Measurements from ENCODE around the gene MRPS34. TPM values are rescaled to one million over a fixed set of nuclear protein-coding genes. Genes with fewer than 3 reads are reported as not detected.

The MRPS34 gene
- total and polyA plus RNA-seq, 7 donors: 56.3 to 172 (median 75.1) TPM

DNA sequence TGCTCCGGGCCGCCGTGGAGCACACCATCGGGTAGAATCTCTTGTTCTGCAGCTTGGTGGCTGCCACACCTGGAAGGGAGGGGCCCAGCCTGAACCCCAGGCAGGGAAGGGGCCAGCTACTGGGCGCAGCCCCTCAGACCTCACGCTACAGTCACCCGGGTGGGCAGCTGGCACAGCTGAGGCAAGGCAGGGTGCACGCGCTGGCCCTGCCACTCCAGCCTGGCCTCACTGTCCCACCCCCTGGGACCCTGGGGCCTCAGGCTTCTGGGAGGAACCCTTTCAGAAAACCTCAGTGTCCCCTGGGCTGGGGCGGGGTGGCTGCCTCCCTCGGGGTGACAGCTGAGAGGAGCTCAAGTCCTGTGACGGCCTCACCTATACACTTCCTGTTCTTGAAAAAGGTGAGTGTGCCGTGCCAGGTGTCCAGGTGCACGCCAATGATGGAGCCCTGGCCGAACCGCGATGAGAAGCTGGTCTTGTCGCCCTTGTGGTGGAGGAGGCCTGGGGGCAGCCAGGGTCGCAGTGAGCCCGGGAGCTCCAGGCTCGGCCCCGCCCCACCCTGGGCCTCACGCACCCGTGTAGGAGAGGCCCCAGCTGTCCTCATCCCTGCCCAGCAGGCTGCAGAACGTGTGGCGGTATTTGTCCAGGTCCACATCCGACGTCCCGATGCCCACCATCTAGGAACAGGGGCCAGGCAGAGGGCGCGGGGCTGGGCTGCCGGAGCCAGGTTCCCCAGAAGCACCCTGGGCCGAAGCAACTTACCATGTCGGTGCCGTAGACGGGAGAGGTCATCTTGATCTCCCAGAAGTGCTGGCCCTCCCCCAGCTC, 4.7 kb upstream of the MRPS34 start:
- Histone ChIP-seq H3K27ac (no peak overlapping the region), H3K4me3 (no peak overlapping the region), H3K9me3 (no peaks in the 10 kb centered on the region), H3K36me3 (ENCODE audit: insufficient read depth in 1 of 2, low read depth in 1 of 2) (peaks cover 0 to 63% of the 10 kb centered on the region in 2 donors), H3K27me3 (ENCODE audit: insufficient read depth in 3 of 3, low read length in 2 of 3) (no peaks in the 10 kb centered on the region), H3K4me1 (peaks cover 35% of the 10 kb centered on the region)
- DNase-seq: peak; percentile 23 to 57
- intact Hi-C loops (cut with DNase I): loop anchor here in 1 of 2 donors (10.0 kb wide), 1 partner anchor 167 kb away; the partner anchor contains the start of gene MSRB1
- WGBS, 3 donors: 67 to 75% (median 69%) methylated on average over 26 to 36 of the region's 36 CpGs
- ATAC-seq: no peak
- no peak for TF ChIP-seq CTCF (IDR thresholded peaks at IDR 0.05)

DNA sequence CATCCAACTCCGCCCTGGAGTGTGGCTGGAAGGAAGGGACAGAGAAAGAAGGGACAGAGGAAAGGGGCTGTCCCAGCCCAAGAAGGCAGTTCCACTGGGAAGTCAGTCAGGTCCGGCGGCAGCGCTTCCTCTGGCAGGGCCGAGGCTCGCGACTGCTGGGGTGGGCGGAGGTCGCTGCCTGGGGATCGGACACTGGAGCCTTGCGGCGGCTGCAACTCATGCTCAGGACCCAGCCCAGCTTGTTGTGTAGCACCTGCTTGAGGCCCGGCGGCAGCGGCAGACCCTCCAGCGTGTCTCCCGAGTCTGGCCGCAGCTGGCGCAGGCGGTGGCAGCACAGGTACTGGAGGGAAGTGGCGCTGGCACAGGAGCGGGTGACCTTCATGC, 4.0 kb upstream of the MRPS34 start:
- peaks cover 35% of the 10 kb centered on the region for H3K4me1 ChIP-seq
- no peaks in the 10 kb centered on the region for H3K27me3 ChIP-seq (ENCODE audit: insufficient read depth in 3 of 3, low read length in 2 of 3)
- no peak overlapping the region for H3K27ac ChIP-seq
- no peak for TF ChIP-seq CTCF (IDR thresholded peaks at IDR 0.05)
- WGBS, 3 donors: 75 to 84% (median 82%) methylated on average over 12 to 22 of the region's 22 CpGs
- H3K4me3 ChIP-seq: no peak overlapping the region
- peaks cover 0 to 63% of the 10 kb centered on the region in 2 donors for H3K36me3 ChIP-seq (ENCODE audit: insufficient read depth in 1 of 2, low read depth in 1 of 2)
- intact Hi-C loops (cut with DNase I): loop anchor here in 1 of 2 donors (10.0 kb wide), 1 partner anchor 168 kb away; the partner anchor contains the start of gene MSRB1
- ATAC-seq (no peak), DNase-seq (peak; percentile 16 to 46)
- H3K9me3 ChIP-seq: no peaks in the 10 kb centered on the region

DNA sequence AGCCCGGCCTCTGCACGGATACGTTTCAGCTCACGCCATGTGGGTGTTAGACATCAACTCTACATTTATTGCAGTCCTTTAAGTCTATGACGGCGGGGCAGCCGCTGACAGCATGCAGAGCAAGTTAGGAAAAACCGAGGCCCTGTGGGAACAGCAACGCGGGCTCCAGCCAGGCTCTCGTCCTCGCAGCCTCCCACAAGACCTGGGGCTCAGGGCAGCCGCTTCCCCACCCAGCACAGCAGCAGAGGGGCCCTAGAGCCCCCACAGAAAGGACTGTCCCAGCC, 3.7 kb upstream of the MRPS34 start:
- no peak for TF ChIP-seq CTCF (IDR thresholded peaks at IDR 0.05)
- WGBS, 3 donors: 66 to 79% (median 78%) methylated on average over 13 of the region's 13 CpGs
- DNase-seq: no peak
- Histone ChIP-seq H3K27ac (no peak overlapping the region), H3K4me3 (no peak overlapping the region), H3K9me3 (no peaks in the 10 kb centered on the region), H3K36me3 (ENCODE audit: insufficient read depth in 1 of 2, low read depth in 1 of 2) (peaks cover 0 to 63% of the 10 kb centered on the region in 2 donors), H3K4me1 (peaks cover 33% of the 10 kb centered on the region), H3K27me3 (ENCODE audit: insufficient read depth in 3 of 3, low read length in 2 of 3) (no peaks in the 10 kb centered on the region)
- ATAC-seq: no peak
- intact Hi-C loops (cut with DNase I): loop anchor here in 1 of 2 donors (10.0 kb wide), 1 partner anchor 168 kb away; the partner anchor contains the start of gene MSRB1

- intact Hi-C loops (cut with DNase I): loop anchor here in 1 of 2 donors (10.0 kb wide), 1 partner anchor 169 kb away; the partner anchor contains the start of gene MSRB1
Measured at GRCh38 chr16:1775846-1776671, 3.1 kb upstream of the MRPS34 start.

More at GRCh38 chr16:1775846-1776671, 3.1 kb upstream of the MRPS34 start:
- Histone ChIP-seq H3K27me3 (ENCODE audit: insufficient read depth in 3 of 3, low read length in 2 of 3) (no peaks in the 10 kb centered on the region), H3K36me3 (ENCODE audit: insufficient read depth in 1 of 2, low read depth in 1 of 2) (peaks cover 0 to 61% of the 10 kb centered on the region in 2 donors), H3K9me3 (no peaks in the 10 kb centered on the region), H3K27ac (no peak overlapping the region), H3K4me3 (no peak overlapping the region), H3K4me1 (peaks cover 27% of the 10 kb centered on the region)
- DNase-seq: peak in 1 of 2 donors; percentile 19
- 70 to 75% (median 70%) methylated on average over 26 to 28 of the region's 28 CpGs for WGBS, 3 donors
- no peak for ATAC-seq
- no peak for TF ChIP-seq CTCF (IDR thresholded peaks at IDR 0.05)
